GM21360 (cell line): ENCODE results near the gene GMNC.
A peak's percentile ranks its signal among the peaks of the same experiment; 100 is the strongest.
"Not testable (repeated sequence)": the region's sequence is repeated elsewhere in the genome, so short reads cannot be mapped to it uniquely, and the experiment has no call there.

Experiments used
- ATAC-seq: cut with Tn5 transposase; IDR thresholded peaks from one replicate; pipeline ENCODE4 v1.9.1; 2021; ENCODE audit warnings: mild to moderate bottlenecking, moderate library complexity; ENCODE audit not compliant: unreplicated experiment

GMNC gene

GRCh38 chr3:190862209-190863118 is at the start of gene GMNC:
Gene GMNC (minus strand): TSS chr3:190862694. CDS start chr3:190862615, 79 bp downstream.
- ATAC-seq: peak; percentile 98

GRCh38 chr3:190911382-190911781 is 48.9 kb upstream of the GMNC start:
- no peak for ATAC-seq

GRCh38 chr3:190909908-190910307 is 47.4 kb upstream of the GMNC start:
- ATAC-seq: no peak

- no peak for ATAC-seq
Observed at GRCh38 chr3:190903156-190903555, 40.7 kb upstream of the GMNC start.

- no peak for ATAC-seq
Observed at GRCh38 chr3:190902292-190902691, 39.8 kb upstream of the GMNC start.

- no peak for ATAC-seq
Observed at GRCh38 chr3:190892395-190892902, 30.0 kb upstream of the GMNC start.

GRCh38 chr3:190886945-190887344 is 24.5 kb upstream of the GMNC start:
- ATAC-seq: peak; percentile 85

- ATAC-seq: peak; percentile 77
Observed at GRCh38 chr3:190883973-190884832, 21.7 kb upstream of the GMNC start.

GRCh38 chr3:190883141-190883540 is 20.6 kb upstream of the GMNC start:
- ATAC-seq: no peak

- no peak for ATAC-seq
Observed at GRCh38 chr3:190877925-190878324, 15.4 kb upstream of the GMNC start.

GRCh38 chr3:190876433-190876832 is 13.9 kb upstream of the GMNC start:
- ATAC-seq: not testable (repeated sequence)

- ATAC-seq: not testable (repeated sequence)
Observed at GRCh38 chr3:190875061-190875460, 12.6 kb upstream of the GMNC start.

GRCh38 chr3:190870127-190870526 is 7.6 kb upstream of the GMNC start:
- ATAC-seq: no peak

GRCh38 chr3:190867071-190867470 is 4.6 kb upstream of the GMNC start:
- ATAC-seq: no peak

GRCh38 chr3:190865828-190866227 is 3.3 kb upstream of the GMNC start:
- ATAC-seq: no peak

- ATAC-seq: no peak
Observed at GRCh38 chr3:190865419-190865818, 2.9 kb upstream of the GMNC start.

GRCh38 chr3:190864002-190864401 is 1.5 kb upstream of the GMNC start:
- no peak for ATAC-seq

GRCh38 chr3:190863119-190863465 is 598 bp upstream of the GMNC start:
- no peak for ATAC-seq

- no peak for ATAC-seq
Observed at GRCh38 chr3:190860521-190860920, 2.0 kb downstream of the GMNC start.

GRCh38 chr3:190855151-190855550 is 7.3 kb downstream of the GMNC start:
- ATAC-seq: no peak

GRCh38 chr3:190854062-190854461 is 8.4 kb downstream of the GMNC start:
- ATAC-seq: no peak

- ATAC-seq: no peak
Observed at GRCh38 chr3:190853464-190853863, 9.0 kb downstream of the GMNC start.
